ENCODE results near the gene FOXP1. TPM values are rescaled to one million over a fixed set of nuclear protein-coding genes. Genes with fewer than 3 reads are reported as not detected.
A peak's percentile ranks its signal among the peaks of the same experiment; 100 is the strongest.

The FOXP1 gene
- total RNA-seq, 1 donor from 2014 or later, result 195 TPM

- no peaks in the 10 kb centered on the region for H3K27me3 Mint-ChIP-seq (ENCODE audit: unreplicated experiment)
- H3K4me1 Mint-ChIP-seq (ENCODE audit: unreplicated experiment), result peaks cover 45% of the 10 kb centered on the region
- H3K27ac Mint-ChIP-seq (ENCODE audit: unreplicated experiment), result peak overlapping the region; percentile 98
- no peaks in the 10 kb centered on the region for H3K36me3 Mint-ChIP-seq (ENCODE audit: unreplicated experiment)
- DNase-seq (ENCODE audit: extremely low spot score, unreplicated experiment), result no peak
- no peaks in the 10 kb centered on the region for H3K9me3 Mint-ChIP-seq (ENCODE audit: unreplicated experiment)
- TF ChIP-seq CTCF (IDR thresholded peaks at IDR 0.05), result no peak
- H3K4me3 Mint-ChIP-seq (ENCODE audit: unreplicated experiment), result peak overlapping the region; percentile 79
Observed at GRCh38 chr3:71066356-71066755, 517.2 kb downstream of the FOXP1 start.

- Mint-ChIP-seq H3K4me3 (ENCODE audit: unreplicated experiment) (peak overlapping the region; percentile 79), H3K4me1 (ENCODE audit: unreplicated experiment) (peaks cover 51% of the 10 kb centered on the region), H3K36me3 (ENCODE audit: unreplicated experiment) (no peaks in the 10 kb centered on the region), H3K27me3 (ENCODE audit: unreplicated experiment) (no peaks in the 10 kb centered on the region), H3K9me3 (ENCODE audit: unreplicated experiment) (no peaks in the 10 kb centered on the region), H3K27ac (ENCODE audit: unreplicated experiment) (peak overlapping the region; percentile 98)
- no peak for DNase-seq (ENCODE audit: extremely low spot score, unreplicated experiment)
- no peak for TF ChIP-seq CTCF (IDR thresholded peaks at IDR 0.05)
Observed at GRCh38 chr3:71065764-71066013, 517.8 kb downstream of the FOXP1 start.

- Mint-ChIP-seq H3K4me3 (ENCODE audit: unreplicated experiment) (peak overlapping the region; percentile 79), H3K4me1 (ENCODE audit: unreplicated experiment) (peaks cover 53% of the 10 kb centered on the region), H3K27ac (ENCODE audit: unreplicated experiment) (peak overlapping the region; percentile 98), H3K36me3 (ENCODE audit: unreplicated experiment) (no peaks in the 10 kb centered on the region), H3K27me3 (ENCODE audit: unreplicated experiment) (no peaks in the 10 kb centered on the region), H3K9me3 (ENCODE audit: unreplicated experiment) (no peaks in the 10 kb centered on the region)
- TF ChIP-seq CTCF (IDR thresholded peaks at IDR 0.05), result no peak
- DNase-seq (ENCODE audit: extremely low spot score, unreplicated experiment), result peak; percentile 86
Observed at GRCh38 chr3:71064956-71065763, 518.4 kb downstream of the FOXP1 start.

- H3K4me3 Mint-ChIP-seq (ENCODE audit: unreplicated experiment), result no peak overlapping the region
- no peaks in the 10 kb centered on the region for H3K9me3 Mint-ChIP-seq (ENCODE audit: unreplicated experiment)
- no peak for TF ChIP-seq CTCF (IDR thresholded peaks at IDR 0.05)
- peak; percentile 90 for DNase-seq (ENCODE audit: extremely low spot score, unreplicated experiment)
- no peaks in the 10 kb centered on the region for H3K27me3 Mint-ChIP-seq (ENCODE audit: unreplicated experiment)
- H3K27ac Mint-ChIP-seq (ENCODE audit: unreplicated experiment), result no peak overlapping the region
- no peaks in the 10 kb centered on the region for H3K36me3 Mint-ChIP-seq (ENCODE audit: unreplicated experiment)
- peaks cover 53% of the 10 kb centered on the region for H3K4me1 Mint-ChIP-seq (ENCODE audit: unreplicated experiment)
Observed at GRCh38 chr3:71064291-71064955, 519.1 kb downstream of the FOXP1 start.

- TF ChIP-seq CTCF (IDR thresholded peaks at IDR 0.05), result no peak
- H3K9me3 Mint-ChIP-seq (ENCODE audit: unreplicated experiment), result no peaks in the 10 kb centered on the region
- H3K27me3 Mint-ChIP-seq (ENCODE audit: unreplicated experiment), result no peaks in the 10 kb centered on the region
- no peak overlapping the region for H3K4me3 Mint-ChIP-seq (ENCODE audit: unreplicated experiment)
- no peak overlapping the region for H3K27ac Mint-ChIP-seq (ENCODE audit: unreplicated experiment)
- H3K36me3 Mint-ChIP-seq (ENCODE audit: unreplicated experiment), result no peaks in the 10 kb centered on the region
- no peak for DNase-seq (ENCODE audit: extremely low spot score, unreplicated experiment)
- peaks cover 57% of the 10 kb centered on the region for H3K4me1 Mint-ChIP-seq (ENCODE audit: unreplicated experiment)
Observed at GRCh38 chr3:71063773-71064290, 519.7 kb downstream of the FOXP1 start.
